NCI-H1436 (cell line): Measurements from ENCODE around the gene ZC3H12D.
A peak's percentile ranks its signal among the peaks of the same experiment; 100 is the strongest.

Experiments used
- DNase-seq: peaks from one replicate; lab custom pipeline; 2025; lab: John Stamatoyannopoulos, UW

The ZC3H12D gene

GRCh38 chr6:149443411-149444181 is 41.2 kb downstream of the ZC3H12D start:
- no peak for DNase-seq

- no peak for DNase-seq
Measured at GRCh38 chr6:149441740-149442139, 43.1 kb downstream of the ZC3H12D start.

- DNase-seq, result no peak
Measured at GRCh38 chr6:149440735-149441671, 43.8 kb downstream of the ZC3H12D start.

- no peak for DNase-seq
Measured at GRCh38 chr6:149439626-149440025, 45.2 kb downstream of the ZC3H12D start.

GRCh38 chr6:149438855-149439254 is 46.0 kb downstream of the ZC3H12D start:
- no peak for DNase-seq

- DNase-seq, result no peak
Measured at GRCh38 chr6:149437212-149437611, 47.6 kb downstream of the ZC3H12D start.

- DNase-seq, result no peak
Measured at GRCh38 chr6:149436647-149437046, 48.2 kb downstream of the ZC3H12D start.

- DNase-seq, result no peak
Measured at GRCh38 chr6:149435919-149436586, 48.8 kb downstream of the ZC3H12D start.

GRCh38 chr6:149433881-149434280 is 50.9 kb downstream of the ZC3H12D start:
- DNase-seq, result no peak

GRCh38 chr6:149433405-149433804 is 51.4 kb downstream of the ZC3H12D start:
- no peak for DNase-seq

GRCh38 chr6:149431905-149432775 is 52.7 kb downstream of the ZC3H12D start:
- peak; percentile 66 for DNase-seq

- no peak for DNase-seq
Measured at GRCh38 chr6:149429427-149430360, 55.1 kb downstream of the ZC3H12D start.

GRCh38 chr6:149428606-149429005 is 56.2 kb downstream of the ZC3H12D start:
- DNase-seq, result no peak

- no peak for DNase-seq
Measured at GRCh38 chr6:149425754-149426153, 59.1 kb downstream of the ZC3H12D start.

GRCh38 chr6:149425224-149425623 is 59.6 kb downstream of the ZC3H12D start:
- DNase-seq, result no peak

- no peak for DNase-seq
Measured at GRCh38 chr6:149423964-149424440, 60.8 kb downstream of the ZC3H12D start.

- no peak for DNase-seq
Measured at GRCh38 chr6:149422581-149422980, 62.2 kb downstream of the ZC3H12D start.

- no peak for DNase-seq
Measured at GRCh38 chr6:149421132-149421531, 63.7 kb downstream of the ZC3H12D start.

GRCh38 chr6:149419696-149420404 is 65.0 kb downstream of the ZC3H12D start:
- no peak for DNase-seq

GRCh38 chr6:149414821-149415220 is 70.0 kb downstream of the ZC3H12D start:
- DNase-seq, result no peak
